AG10803 (cell line): ENCODE data around the gene TTLL5.
A peak's percentile ranks its signal among the peaks of the same experiment; 100 is the strongest.

ENCODE experiments used
- DNase-seq: peaks from one replicate; pipeline ENCODE4 v3.0.0; 2010; ENCODE audit warnings: low read depth
- H3K4me3 ChIP-seq: 2 replicates; pipeline ENCODE4 v1.5.1; 2011; ENCODE audit warnings: mild to moderate bottlenecking, low read length, control low read depth
- TF ChIP-seq, protein P1 (sequence below): conservative IDR thresholded peaks from 2 replicates; pipeline ENCODE4 v1.5.1; 2011; ENCODE audit warnings: mild to moderate bottlenecking, low read length, control low read depth, inconsistent platforms

The TTLL5 gene

DNA sequence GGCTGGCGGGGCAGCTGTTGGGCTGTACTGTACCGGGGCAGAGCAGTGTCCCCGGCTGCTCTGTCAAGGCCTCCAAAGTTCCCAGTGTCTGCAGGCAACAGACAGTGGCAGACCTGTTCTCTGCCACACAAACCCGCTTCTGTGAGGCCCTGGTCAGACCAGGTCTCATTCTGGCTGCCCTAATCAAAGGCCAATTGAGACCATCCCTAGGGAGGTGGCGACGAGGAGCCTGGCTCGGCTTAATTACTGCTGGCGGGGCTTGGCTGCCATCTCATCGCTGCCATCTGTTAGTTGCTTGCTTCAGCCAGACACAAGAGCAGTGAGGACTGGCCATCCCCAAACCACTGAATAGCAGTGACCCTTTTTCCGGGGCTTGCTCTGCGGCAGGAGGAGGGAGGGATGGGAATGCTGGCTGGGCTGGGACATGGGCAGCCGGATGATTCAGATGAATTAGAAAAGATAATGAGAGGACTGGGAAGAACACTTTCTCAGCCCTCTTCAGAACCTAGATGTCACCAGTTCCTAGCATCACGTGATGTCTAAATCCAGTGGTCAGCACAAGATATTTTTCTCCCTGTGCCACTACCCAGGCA is 24.9 kb upstream of the TTLL5 start:
- DNase-seq, result peak; percentile 54
- no peak overlapping the region for H3K4me3 ChIP-seq
- TF ChIP-seq, protein P1, sequence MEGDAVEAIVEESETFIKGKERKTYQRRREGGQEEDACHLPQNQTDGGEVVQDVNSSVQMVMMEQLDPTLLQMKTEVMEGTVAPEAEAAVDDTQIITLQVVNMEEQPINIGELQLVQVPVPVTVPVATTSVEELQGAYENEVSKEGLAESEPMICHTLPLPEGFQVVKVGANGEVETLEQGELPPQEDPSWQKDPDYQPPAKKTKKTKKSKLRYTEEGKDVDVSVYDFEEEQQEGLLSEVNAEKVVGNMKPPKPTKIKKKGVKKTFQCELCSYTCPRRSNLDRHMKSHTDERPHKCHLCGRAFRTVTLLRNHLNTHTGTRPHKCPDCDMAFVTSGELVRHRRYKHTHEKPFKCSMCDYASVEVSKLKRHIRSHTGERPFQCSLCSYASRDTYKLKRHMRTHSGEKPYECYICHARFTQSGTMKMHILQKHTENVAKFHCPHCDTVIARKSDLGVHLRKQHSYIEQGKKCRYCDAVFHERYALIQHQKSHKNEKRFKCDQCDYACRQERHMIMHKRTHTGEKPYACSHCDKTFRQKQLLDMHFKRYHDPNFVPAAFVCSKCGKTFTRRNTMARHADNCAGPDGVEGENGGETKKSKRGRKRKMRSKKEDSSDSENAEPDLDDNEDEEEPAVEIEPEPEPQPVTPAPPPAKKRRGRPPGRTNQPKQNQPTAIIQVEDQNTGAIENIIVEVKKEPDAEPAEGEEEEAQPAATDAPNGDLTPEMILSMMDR, result no peak

DNA sequence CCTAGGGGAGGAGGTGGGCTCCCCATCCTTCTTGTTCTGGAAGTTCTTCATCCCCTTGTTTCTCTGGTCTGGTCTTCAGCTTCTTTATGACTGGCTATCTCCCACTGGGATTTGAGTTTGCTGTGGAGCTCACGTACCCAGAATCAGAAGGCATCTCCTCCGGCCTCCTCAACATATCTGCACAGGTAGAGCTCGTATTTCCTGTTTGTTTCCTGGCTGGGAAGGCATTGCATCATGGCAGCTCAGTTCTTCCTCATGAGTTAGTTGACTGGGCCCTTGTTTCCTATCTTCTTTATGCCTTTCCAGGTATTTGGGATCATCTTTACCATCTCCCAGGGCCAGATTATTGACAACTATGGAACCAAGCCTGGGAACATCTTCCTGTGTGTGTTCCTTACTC is 20.2 kb upstream of the TTLL5 start:
- no peak for DNase-seq
- no peak overlapping the region for H3K4me3 ChIP-seq
- TF ChIP-seq, protein P1, result no peak

DNA sequence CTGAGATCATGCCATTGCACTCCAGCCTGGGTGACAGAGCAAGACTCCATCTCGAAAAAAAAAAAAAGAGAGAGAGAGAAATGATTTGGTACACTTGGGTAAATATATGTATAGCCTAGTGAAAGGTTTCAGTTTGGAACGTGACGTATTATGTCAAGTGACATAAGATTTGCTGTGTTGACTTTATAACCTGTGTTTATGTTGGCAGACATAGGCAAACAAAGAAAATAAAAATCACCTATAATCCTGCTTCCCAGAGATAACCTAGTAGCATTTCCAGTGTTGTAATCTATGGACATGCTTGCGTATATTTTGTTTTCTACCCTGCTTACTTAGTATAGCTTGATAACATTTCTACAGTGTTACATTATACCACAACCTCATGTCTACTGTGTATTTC is 17.1 kb upstream of the TTLL5 start:
- TF ChIP-seq, protein P1, result no peak
- H3K4me3 ChIP-seq, result no peak overlapping the region
- DNase-seq, result no peak

DNA sequence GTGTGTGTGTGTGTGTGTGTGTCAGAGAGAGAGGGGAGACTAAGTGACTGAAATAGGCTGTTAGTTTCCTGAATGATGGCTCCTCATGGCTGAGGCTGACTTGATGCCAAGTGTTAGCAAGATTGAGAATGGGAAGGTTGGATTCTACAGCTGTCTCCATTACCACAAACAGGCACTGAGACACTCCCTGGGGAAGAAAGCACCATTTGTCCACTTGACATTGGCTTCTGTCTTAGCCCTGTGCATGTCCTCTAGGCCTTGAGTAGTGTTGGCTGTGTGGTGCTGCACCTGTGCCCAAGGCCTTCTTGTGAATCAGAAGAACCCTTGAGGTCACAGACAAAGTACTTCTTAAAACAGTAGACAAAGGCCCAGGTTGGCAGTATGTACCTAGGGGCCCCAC is 16.0 kb upstream of the TTLL5 start:
- TF ChIP-seq, protein P1, result no peak

DNA sequence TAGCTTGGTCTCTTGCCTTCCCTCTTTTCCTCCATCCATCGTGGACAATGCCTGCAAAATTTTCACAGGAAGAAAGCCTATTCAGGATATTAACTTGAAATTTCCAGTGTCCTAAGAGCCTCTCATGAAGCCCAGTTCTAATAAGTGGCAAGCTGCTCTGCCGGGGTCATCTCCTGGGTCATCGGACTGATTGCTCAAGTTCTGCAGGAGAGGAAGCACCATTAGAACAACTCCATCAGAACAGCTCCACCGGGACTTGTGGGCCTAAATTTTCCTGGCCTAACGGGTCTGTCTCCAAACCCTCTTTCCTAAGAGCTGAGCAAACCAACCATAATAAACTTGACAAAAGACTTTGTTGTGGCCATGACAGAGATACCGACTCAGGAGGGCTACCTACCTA is 14.3 kb upstream of the TTLL5 start:
- DNase-seq, result no peak
- TF ChIP-seq, protein P1, result no peak
- H3K4me3 ChIP-seq, result no peak overlapping the region

More for the DNA sequence above, 16.0 kb upstream of the TTLL5 start:
- no peak overlapping the region for H3K4me3 ChIP-seq
- no peak for DNase-seq

DNA sequence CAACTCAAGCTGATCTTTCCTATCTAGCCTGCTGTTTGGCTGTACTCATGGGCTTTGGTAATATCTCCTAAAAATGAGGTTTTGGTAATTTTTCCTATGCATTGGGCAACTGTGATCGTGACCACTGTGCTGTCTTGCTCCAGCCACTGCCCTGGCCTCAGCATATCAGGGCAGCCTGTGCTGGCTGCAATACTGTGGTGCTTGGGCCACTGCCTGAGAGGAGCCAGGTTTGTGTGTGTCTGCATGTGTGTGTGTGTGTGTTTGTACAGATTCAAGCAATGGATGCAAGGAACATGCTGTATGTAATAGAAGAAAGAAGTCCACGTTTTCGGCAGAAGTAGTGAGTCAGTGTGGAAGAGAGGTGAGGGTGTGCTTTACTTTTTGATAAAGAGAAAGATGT is 13.4 kb upstream of the TTLL5 start:
- TF ChIP-seq, protein P1, result no peak
- H3K4me3 ChIP-seq, result no peak overlapping the region
- peak; percentile 26 for DNase-seq

DNA sequence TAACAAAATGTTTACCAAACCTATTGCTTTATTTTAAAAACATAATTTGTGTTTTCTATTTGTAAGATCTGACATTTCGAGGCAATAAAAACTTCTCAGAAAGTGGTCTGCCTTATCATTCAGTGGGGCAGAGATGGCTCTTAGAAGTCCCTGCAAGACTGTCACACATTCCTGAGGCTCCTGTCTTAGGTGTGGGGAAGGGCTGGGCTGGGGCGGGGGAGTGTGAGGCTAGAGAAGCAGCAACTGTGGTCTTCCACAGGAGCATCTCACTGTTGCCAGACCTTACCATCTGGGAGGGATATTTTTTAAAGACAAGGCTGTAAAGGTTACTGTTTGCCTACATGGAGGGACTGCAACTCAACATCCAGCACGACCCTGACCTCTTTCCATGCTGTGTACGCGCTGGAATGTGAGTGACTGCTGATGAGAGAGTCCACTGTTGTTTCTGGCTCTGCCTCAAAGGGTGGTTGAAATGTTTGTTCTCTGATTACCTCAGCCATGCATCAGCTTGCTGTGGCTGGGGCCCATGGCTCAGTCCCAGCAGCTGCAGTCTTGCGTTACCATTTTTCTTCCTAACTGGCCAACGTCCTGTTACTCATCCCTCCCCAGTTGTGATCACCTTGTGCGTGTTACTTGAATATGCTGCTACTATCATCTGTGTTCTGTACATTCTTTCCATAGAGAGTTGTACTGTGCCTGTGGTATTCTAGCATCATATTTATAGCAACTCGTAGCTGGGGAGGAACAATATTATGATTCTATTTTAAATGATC is 12.8 kb upstream of the TTLL5 start:
- DNase-seq, result peak; percentile 78
- no peak overlapping the region for H3K4me3 ChIP-seq
- TF ChIP-seq, protein P1, result no peak
